ENCODE measurements around the gene ANKLE1. TPM values are rescaled to one million over a fixed set of nuclear protein-coding genes. Genes with fewer than 3 reads are reported as not detected.

ANKLE1 gene
- total and polyA plus RNA-seq, 2 experiments from 2014 or later = 0.31 to 0.54 TPM

GRCh38 chr19:17235300-17235970, 46.3 kb upstream of the ANKLE1 start:
- in situ Hi-C loops (cut with MboI) = no loop called here
- Histone ChIP-seq H3F3A (ENCODE audit: insufficient read depth) (no peaks in the 10 kb centered on the region), H3K36me3 (ENCODE audit: low read depth) (peaks cover 5% of the 10 kb centered on the region; the same call in 1 of the 2 replicates), H4K20me1 (ENCODE audit: insufficient read depth) (no peaks in the 10 kb centered on the region), H3K79me2 (ENCODE audit: insufficient read depth) (peaks cover 72% of the 10 kb centered on the region), H3K4me3 (peak overlapping the region; percentile 68), H3K4me2 (ENCODE audit: unreplicated experiment) (peak overlapping the region; percentile 73), H3K4me1 (ENCODE audit: insufficient read depth) (no peaks in the 10 kb centered on the region), H3K27ac (0 out of 2 replicates have a peak overlapping the region, but pooled peaks have one; percentile 19), H3K27me3 (replicated peaks; ENCODE audit: insufficient read depth) (no peaks in the 10 kb centered on the region), H2AFZ (peak overlapping the region; percentile 63), H3K9me2 (ENCODE audit: insufficient read depth) (no peaks in the 10 kb centered on the region), H3K9ac (peak overlapping the region; percentile 52), H3K9me3 (ENCODE audit: low read depth) (no peaks in the 10 kb centered on the region)
- 7 to 11% methylated on average over 31 to 73 of the region's 80 CpGs for WGBS, 2 experiments (ENCODE audit: low coverage in 1 of 2, low lambda C conversion rate in 2 of 2, missing lambda C conversion rate in 2 of 2)
- TF ChIP-seq EZH2 (IDR thresholded peaks at IDR 0.05; ENCODE audit: insufficient read depth, poor library complexity, severe bottlenecking) (no peak), EZH2phosphoT487 (IDR thresholded peaks at IDR 0.05; ENCODE audit: insufficient read depth, low read depth) (no peak)
- peak; percentile 90 for DNase-seq

DNA sequence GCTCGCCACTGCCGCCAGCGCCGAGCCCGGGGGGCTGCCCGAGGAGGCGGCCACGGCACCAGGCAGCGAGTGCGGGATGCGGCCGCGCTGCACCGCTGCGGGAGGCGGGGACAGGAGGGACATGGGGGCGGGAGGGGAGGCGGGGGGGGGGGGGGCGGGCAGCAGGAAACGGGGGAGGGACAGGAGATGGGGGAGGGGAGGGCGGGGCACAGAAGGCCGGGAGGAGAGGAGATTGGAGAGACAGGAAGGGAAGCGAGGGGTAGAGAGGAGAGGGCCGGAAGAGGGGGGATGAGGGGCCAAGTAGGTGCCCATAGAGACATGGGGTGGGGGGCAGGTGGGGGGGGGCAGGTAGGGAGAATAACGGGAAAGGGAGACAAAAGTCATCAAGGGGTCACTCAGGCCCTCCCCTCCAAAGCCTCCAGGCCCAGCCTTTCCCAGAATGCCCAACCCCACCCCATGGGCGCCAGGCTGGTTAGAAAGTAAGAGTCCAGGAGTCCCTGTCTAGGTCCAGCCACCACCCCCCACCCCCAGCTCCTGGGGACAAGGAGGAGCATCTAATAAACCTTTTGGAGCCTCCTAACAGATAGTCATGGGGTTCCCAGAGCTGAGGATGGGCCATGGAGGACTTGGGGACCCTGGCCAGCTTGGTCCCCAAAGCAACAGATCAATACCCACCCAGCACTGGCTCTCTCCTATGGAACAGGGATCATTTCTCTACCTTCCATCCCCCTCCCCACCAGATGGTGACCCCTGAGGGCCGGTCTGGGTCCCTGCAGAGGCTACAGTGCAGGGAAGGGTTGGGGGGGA, 45.5 kb upstream of the ANKLE1 start:
- H3K27ac ChIP-seq = no peak overlapping the region
- WGBS, 2 experiments (ENCODE audit: low coverage in 1 of 2, low lambda C conversion rate in 2 of 2, missing lambda C conversion rate in 2 of 2) = 8 to 18% methylated on average over 10 to 26 of the region's 27 CpGs
- in situ Hi-C loops (cut with MboI) = no loop called here

DNA sequence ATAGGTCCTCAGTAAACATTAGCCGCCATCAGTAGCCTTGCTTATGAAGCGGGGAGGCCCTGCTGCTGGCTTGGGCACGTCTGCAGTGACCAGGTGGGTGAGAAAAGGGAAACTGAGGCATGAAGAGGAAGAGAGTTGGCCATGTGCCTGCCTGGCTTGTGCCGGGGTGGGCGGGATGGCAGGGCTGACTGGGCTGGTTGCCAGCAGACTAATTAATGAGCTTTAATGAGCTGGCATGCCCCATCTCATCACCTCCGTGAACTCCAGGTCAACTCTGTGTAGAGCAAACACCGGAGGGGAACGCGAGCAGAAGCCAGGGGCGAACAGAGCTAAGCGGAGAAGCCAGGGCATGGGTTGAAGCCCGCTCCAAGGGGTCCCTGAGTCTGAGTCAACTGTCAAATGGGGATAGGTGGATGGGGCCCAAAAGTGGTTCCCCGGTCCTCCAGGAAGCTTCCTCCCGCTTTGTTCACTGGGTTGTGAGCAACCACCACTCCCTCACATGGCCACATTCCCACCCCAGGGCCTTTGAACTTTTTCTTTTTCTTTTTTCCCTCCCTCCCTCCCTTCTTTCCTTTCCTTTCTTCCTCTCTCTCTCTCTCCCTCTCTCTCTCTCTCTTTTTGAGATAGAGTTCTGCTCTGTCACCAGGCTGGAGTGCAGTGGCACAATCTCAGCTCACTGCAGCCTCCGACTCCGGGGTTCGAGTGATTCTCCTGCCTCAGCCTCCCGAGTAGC, 44.7 kb upstream of the ANKLE1 start:
- 86 to 89% methylated on average over 17 to 18 of the region's 18 CpGs for WGBS, 2 experiments (ENCODE audit: low coverage in 1 of 2, low lambda C conversion rate in 2 of 2, missing lambda C conversion rate in 2 of 2)
- H3K4me1 ChIP-seq (ENCODE audit: insufficient read depth) = 0 out of 2 replicates have a peak, but pooled peaks cover 6% of the 10 kb centered on the region
- H3K36me3 ChIP-seq (ENCODE audit: low read depth) = no peaks in the 10 kb centered on the region; the same call in 1 of the 2 replicates
- H3K4me3 ChIP-seq = no peak overlapping the region
- H2AFZ ChIP-seq = no peak overlapping the region
- H3K9me3 ChIP-seq (ENCODE audit: low read depth) = no peaks in the 10 kb centered on the region
- H3F3A ChIP-seq (ENCODE audit: insufficient read depth) = no peaks in the 10 kb centered on the region
- in situ Hi-C loops (cut with MboI) = no loop called here
- peaks cover 76% of the 10 kb centered on the region for H3K79me2 ChIP-seq (ENCODE audit: insufficient read depth)
- H3K9me2 ChIP-seq (ENCODE audit: insufficient read depth) = no peaks in the 10 kb centered on the region
- no peak overlapping the region for H3K9ac ChIP-seq
- no peak for TF ChIP-seq EZH2 (IDR thresholded peaks at IDR 0.05; ENCODE audit: insufficient read depth, poor library complexity, severe bottlenecking)
- TF ChIP-seq EZH2phosphoT487 (IDR thresholded peaks at IDR 0.05; ENCODE audit: insufficient read depth, low read depth) = no peak
- no peak for DNase-seq
- H3K27ac ChIP-seq = no peak overlapping the region
- no peaks in the 10 kb centered on the region for H4K20me1 ChIP-seq (ENCODE audit: insufficient read depth)
- no peaks in the 10 kb centered on the region for H3K27me3 ChIP-seq (replicated peaks; ENCODE audit: insufficient read depth)
- H3K4me2 ChIP-seq (ENCODE audit: unreplicated experiment) = no peak overlapping the region

More for the DNA sequence above, 45.5 kb upstream of the ANKLE1 start:
- Histone ChIP-seq H3K36me3 (ENCODE audit: low read depth) (peaks cover 3% of the 10 kb centered on the region; the same call in 1 of the 2 replicates), H3K4me3 (peak overlapping the region; percentile 68), H4K20me1 (ENCODE audit: insufficient read depth) (no peaks in the 10 kb centered on the region), H3K4me2 (ENCODE audit: unreplicated experiment) (peak overlapping the region; percentile 73), H3K9me3 (ENCODE audit: low read depth) (no peaks in the 10 kb centered on the region), H3F3A (ENCODE audit: insufficient read depth) (no peaks in the 10 kb centered on the region), H2AFZ (peak overlapping the region; percentile 63; the same call in 1 of the 2 replicates), H3K4me1 (ENCODE audit: insufficient read depth) (no peaks in the 10 kb centered on the region), H3K79me2 (ENCODE audit: insufficient read depth) (peaks cover 74% of the 10 kb centered on the region), H3K9ac (peak overlapping the region; percentile 52), H3K9me2 (ENCODE audit: insufficient read depth) (no peaks in the 10 kb centered on the region), H3K27me3 (replicated peaks; ENCODE audit: insufficient read depth) (no peaks in the 10 kb centered on the region)
- no peak for DNase-seq
- TF ChIP-seq EZH2 (IDR thresholded peaks at IDR 0.05; ENCODE audit: insufficient read depth, poor library complexity, severe bottlenecking) (no peak), EZH2phosphoT487 (IDR thresholded peaks at IDR 0.05; ENCODE audit: insufficient read depth, low read depth) (no peak)
